GM18909 (cell line): Measurements from ENCODE around the gene ZNF76.
"Not testable (repeated sequence)": the region's sequence is repeated elsewhere in the genome, so short reads cannot be mapped to it uniquely, and the experiment has no call there.

ENCODE experiments used
- ATAC-seq: cut with Tn5 transposase; IDR thresholded peaks from one replicate; pipeline ENCODE4 v1.9.1; 2021; ENCODE audit warnings: mild to moderate bottlenecking; ENCODE audit not compliant: unreplicated experiment, poor library complexity

ZNF76 gene

GRCh38 chr6:35319346-35320030, 60.0 kb downstream of the ZNF76 start:
- no peak for ATAC-seq

- ATAC-seq, result no peak
Observed at GRCh38 chr6:35320031-35320410, 60.5 kb downstream of the ZNF76 start.

GRCh38 chr6:35321091-35321490, 61.6 kb downstream of the ZNF76 start:
- ATAC-seq, result no peak

- no peak for ATAC-seq
Observed at GRCh38 chr6:35327349-35328027, 68.0 kb downstream of the ZNF76 start.

- ATAC-seq, result no peak
Observed at GRCh38 chr6:35328108-35328723, 68.7 kb downstream of the ZNF76 start.

GRCh38 chr6:35328965-35329364, 69.4 kb downstream of the ZNF76 start:
- ATAC-seq, result not testable (repeated sequence)

- no peak for ATAC-seq
Observed at GRCh38 chr6:35330541-35331119, 71.1 kb downstream of the ZNF76 start.

- ATAC-seq, result not testable (repeated sequence)
Observed at GRCh38 chr6:35332074-35332887, 72.7 kb downstream of the ZNF76 start.

GRCh38 chr6:35341557-35341956, 82.0 kb downstream of the ZNF76 start:
- ATAC-seq, result no peak

- ATAC-seq, result peak; percentile 96
Observed at GRCh38 chr6:35342258-35343091, 82.9 kb downstream of the ZNF76 start, which contains the start of gene PPARD. PPARD (plus strand) TSS chr6:35342558; CDS start chr6:35411088, 68,530 bp downstream.

- ATAC-seq, result no peak
Observed at GRCh38 chr6:35343092-35343834, 83.7 kb downstream of the ZNF76 start.

GRCh38 chr6:35343835-35344550, 84.5 kb downstream of the ZNF76 start:
- no peak for ATAC-seq
